Endothelial cell of umbilical vein (primary cell): ENCODE results near the gene RBP5. TPM values are rescaled to one million over a fixed set of nuclear protein-coding genes. Genes with fewer than 3 reads are reported as not detected.

Experiments used
- BruUV-seq: library from RNA; stranded (reverse); fragments of 400-500 nt; replicated peaks from 2 replicates; lab custom pipeline; 2021; lab: Mats Ljungman, UMichigan
- CTCF ChIA-PET: fragments of 300-600, 350-600 bp; sonication (Branson Sonifier 250); formaldehyde crosslinking; loops from one replicate; lab custom pipeline; 2021; ENCODE audit warnings: antibody characterized with exemption, inconsistent platforms; lab: Charles Lee
- POLR2A ChIA-PET: fragments of 300-600, 350-600 bp; sonication (Branson Sonifier 250); formaldehyde crosslinking; loops from one replicate; lab custom pipeline; 2021; ENCODE audit warnings: antibody characterized with exemption, inconsistent platforms; lab: Charles Lee
- DNase-seq: peaks from one replicate; pipeline ENCODE4 v3.0.0-alpha.2; 2011; ENCODE audit warnings: low read depth, low spot score
- FAIRE-seq: peaks from 2 replicates; lab custom pipeline; 2011; peaks lifted over from hg19 to GRCh38; lab: Jason Lieb, UNC
- H2AFZ ChIP-seq: 2 replicates; pipeline ENCODE4 v1.6.0; 2012; ENCODE audit warnings: low read depth, low read length, control low read depth, inconsistent platforms
- H3K27ac ChIP-seq: 2 replicates; pipeline ENCODE4 v1.5.1; 2011; ENCODE audit warnings: low read depth, mild to moderate bottlenecking, control low read depth, low read length, moderate library complexity; ENCODE audit not compliant: insufficient read depth
- H3K27me3 ChIP-seq, 2 experiments: 2 replicates each; pipeline versions ENCODE4 v1.6.0 to v1.6.1; 2011; ENCODE audit warnings: low read length in 2 of 2, mixed read lengths in 1 of 2; ENCODE audit not compliant: control insufficient read depth in 2 of 2, insufficient read depth in 2 of 2
- H3K36me3 ChIP-seq, 2 experiments: 2 replicates in 1 of 2; 3 replicates in 1 of 2; pipeline ENCODE4 v1.5.1; 2011; ENCODE audit warnings: low read length in 2 of 2, mild to moderate bottlenecking in 1 of 2, moderate library complexity in 1 of 2; ENCODE audit not compliant: control insufficient read depth in 2 of 2, insufficient read depth in 2 of 2; ENCODE audit errors: extremely low read depth in 1 of 2
- H3K4me1 ChIP-seq: 3 replicates; pipeline ENCODE4 v1.5.1; 2011; ENCODE audit warnings: mild to moderate bottlenecking, low read length; ENCODE audit not compliant: control insufficient read depth, insufficient read depth; ENCODE audit errors: extremely low read depth
- H3K4me2 ChIP-seq: 2 replicates; pipeline ENCODE4 v1.6.1; 2011; ENCODE audit warnings: low read length, control low read depth, mixed read lengths; ENCODE audit not compliant: insufficient read depth
- H3K4me3 ChIP-seq, 3 experiments: fragments of 200-600 bp in 1 of 3; sonication (generic), shearing (Covaris generic) in 1 of 3; replicated peaks in 1 of 3; 2 replicates each; pipeline ENCODE4 v1.5.1; 2011 to 2016; ENCODE audit warnings: control low read depth in 3 of 3, low read length in 3 of 3, mild to moderate bottlenecking in 2 of 3, inconsistent platforms in 1 of 3, low read depth in 1 of 3, moderate library complexity in 1 of 3; ENCODE audit not compliant: insufficient read depth in 1 of 3
- H3K79me2 ChIP-seq: 2 replicates; pipeline ENCODE4 v1.6.0; 2012; ENCODE audit warnings: low read length, inconsistent platforms; ENCODE audit not compliant: control insufficient read depth, insufficient read depth
- H3K9ac ChIP-seq: replicated peaks from 2 replicates; pipeline ENCODE3; 2011; ENCODE audit warnings: low read length, control low read depth; ENCODE audit not compliant: insufficient read depth; ENCODE audit errors: extremely low read depth
- H3K9me1 ChIP-seq: replicated peaks from 3 replicates; pipeline ENCODE4 v1.6.0; 2011; ENCODE audit warnings: mild to moderate bottlenecking, low read length; ENCODE audit not compliant: control insufficient read depth, insufficient read depth; ENCODE audit errors: extremely low read depth
- H3K9me3 ChIP-seq: replicated peaks from 2 replicates; pipeline ENCODE4 v1.5.1; 2012; ENCODE audit warnings: low read length, inconsistent platforms; ENCODE audit not compliant: control insufficient read depth, insufficient read depth
- H4K20me1 ChIP-seq: replicated peaks from 2 replicates; pipeline ENCODE3; 2011; ENCODE audit warnings: mild to moderate bottlenecking, low read length; ENCODE audit not compliant: control insufficient read depth, insufficient read depth; ENCODE audit errors: extremely low read depth
- EZH2 ChIP-seq: IDR thresholded peaks from 2 replicates; pipeline ENCODE4 v1.6.1; 2012; ENCODE audit warnings: borderline replicate concordance, low read depth, mild to moderate bottlenecking, moderate library complexity, low read length, inconsistent platforms; ENCODE audit not compliant: severe bottlenecking
- FOS ChIP-seq: IDR thresholded peaks from 2 replicates; pipeline ENCODE4 v1.6.1; 2011; ENCODE audit warnings: mild to moderate bottlenecking, low read length, moderate library complexity, borderline replicate concordance; ENCODE audit not compliant: insufficient read depth
- GATA2 ChIP-seq: IDR thresholded peaks from 2 replicates; pipeline ENCODE4 v1.7.0; 2011; ENCODE audit warnings: low read depth, mild to moderate bottlenecking, moderate library complexity, mixed read lengths, low read length; ENCODE audit not compliant: insufficient read length, insufficient read depth
- JUN ChIP-seq: IDR thresholded peaks from 2 replicates; pipeline ENCODE4 v1.6.1; 2011; ENCODE audit warnings: borderline replicate concordance, low read depth; ENCODE audit not compliant: insufficient read length, insufficient read depth
- MYC ChIP-seq: IDR thresholded peaks from one replicate; pipeline ENCODE4 v1.6.1; 2011; ENCODE audit warnings: mild to moderate bottlenecking, low read depth, low read length
- POLR2A ChIP-seq: IDR thresholded peaks from 2 replicates; pipeline ENCODE4 v1.6.1; 2012; ENCODE audit warnings: low read depth, mild to moderate bottlenecking, control low read depth, low read length
- POLR2AphosphoS5 ChIP-seq: IDR thresholded peaks from 2 replicates; pipeline ENCODE4 v1.6.1; 2012; ENCODE audit warnings: low read depth, mild to moderate bottlenecking, control low read depth, low read length, moderate library complexity; ENCODE audit not compliant: insufficient read depth
- dilution Hi-C: fragments of 300-500 bp; cut with MboI; formaldehyde crosslinking; loops from one replicate; pipeline ENCODE4 v1.15.0; 2019; ENCODE audit warnings: low sequenced_read_pairs; ENCODE audit not compliant: extremely low pct_ligation_motif_present
- intact Hi-C: fragments of 100-400 bp; cut with micrococcal nuclease; formaldehyde crosslinking; loops from one replicate; pipeline ENCODE4 v1.10.0; 2022
- polyA plus RNA-seq, 4 experiments: library from polyadenylated mRNA; depleted of rRNA in 3 of 4; stranded (reverse) in 3 of 4; unstranded in 1 of 4; fragments of >200 nt; gene quantifications; 2 replicates each; pipeline versions ENCODE4 v1.2.1 to v1.2.3, GENCODE V29; 2011 to 2012; ENCODE audit warnings: missing spikeins in 1 of 4
- total RNA-seq: library from RNA; stranded (reverse); gene quantifications from 2 replicates; pipeline ENCODE4 v1.2.3, GENCODE V29; 2021
- TF ChIP-seq, protein P1 (sequence below): IDR thresholded peaks from 2 replicates; pipeline ENCODE4 v1.6.1; 2011; ENCODE audit not compliant: insufficient read depth, insufficient read length
- TF ChIP-seq, protein P2 (sequence below), 2 donors: IDR thresholded peaks; 1 replicate in 1 of 2; 2 replicates in 1 of 2; pipeline ENCODE4 v1.5.1; 2011; ENCODE audit warnings: low read length in 2 of 2, mild to moderate bottlenecking in 2 of 2, moderate library complexity in 2 of 2, control low read depth in 1 of 2, inconsistent platforms in 1 of 2, low read depth in 1 of 2; ENCODE audit not compliant: insufficient read depth in 1 of 2; ENCODE audit errors: extremely low read depth in 1 of 2

Gene RBP5
- total and polyA plus RNA-seq, 2 donors (not counting 3 experiments of a cell fraction or from before 2014, with no cell fraction given), result 0.12 TPM; not detected in 1

DNA sequence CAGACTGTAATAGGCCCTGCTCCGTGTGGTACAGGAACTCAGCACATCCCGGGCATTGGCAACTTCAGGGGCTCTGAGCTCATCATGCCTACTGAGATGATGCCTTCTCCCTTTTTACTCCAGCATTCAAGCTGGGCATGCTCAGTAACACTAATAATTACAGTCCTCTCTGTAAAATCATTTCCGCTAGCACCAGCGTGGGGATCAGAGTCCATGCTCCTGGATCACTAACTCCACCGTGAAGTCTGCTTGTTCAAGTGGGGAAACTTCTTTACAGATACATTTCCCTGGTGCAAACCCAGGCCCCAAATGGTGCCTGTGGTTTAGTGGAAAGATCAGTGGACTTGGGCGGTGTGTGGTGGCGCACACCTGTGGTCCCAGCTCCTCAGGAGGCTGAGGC lies 18.2 kb upstream of the RBP5 start:
- TF ChIP-seq GATA2, result no peak
- no peak for TF ChIP-seq POLR2AphosphoS5
- no peak for TF ChIP-seq EZH2
- TF ChIP-seq, protein P1, sequence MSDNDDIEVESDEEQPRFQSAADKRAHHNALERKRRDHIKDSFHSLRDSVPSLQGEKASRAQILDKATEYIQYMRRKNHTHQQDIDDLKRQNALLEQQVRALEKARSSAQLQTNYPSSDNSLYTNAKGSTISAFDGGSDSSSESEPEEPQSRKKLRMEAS, result no peak
- no peak for TF ChIP-seq FOS
- TF ChIP-seq MYC, result no peak
- TF ChIP-seq JUN, result no peak
- TF ChIP-seq, protein P2, sequence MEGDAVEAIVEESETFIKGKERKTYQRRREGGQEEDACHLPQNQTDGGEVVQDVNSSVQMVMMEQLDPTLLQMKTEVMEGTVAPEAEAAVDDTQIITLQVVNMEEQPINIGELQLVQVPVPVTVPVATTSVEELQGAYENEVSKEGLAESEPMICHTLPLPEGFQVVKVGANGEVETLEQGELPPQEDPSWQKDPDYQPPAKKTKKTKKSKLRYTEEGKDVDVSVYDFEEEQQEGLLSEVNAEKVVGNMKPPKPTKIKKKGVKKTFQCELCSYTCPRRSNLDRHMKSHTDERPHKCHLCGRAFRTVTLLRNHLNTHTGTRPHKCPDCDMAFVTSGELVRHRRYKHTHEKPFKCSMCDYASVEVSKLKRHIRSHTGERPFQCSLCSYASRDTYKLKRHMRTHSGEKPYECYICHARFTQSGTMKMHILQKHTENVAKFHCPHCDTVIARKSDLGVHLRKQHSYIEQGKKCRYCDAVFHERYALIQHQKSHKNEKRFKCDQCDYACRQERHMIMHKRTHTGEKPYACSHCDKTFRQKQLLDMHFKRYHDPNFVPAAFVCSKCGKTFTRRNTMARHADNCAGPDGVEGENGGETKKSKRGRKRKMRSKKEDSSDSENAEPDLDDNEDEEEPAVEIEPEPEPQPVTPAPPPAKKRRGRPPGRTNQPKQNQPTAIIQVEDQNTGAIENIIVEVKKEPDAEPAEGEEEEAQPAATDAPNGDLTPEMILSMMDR (IDR thresholded peaks at IDR 0.05; ENCODE audit: extremely low read depth in 1 of 2, insufficient read depth in 1 of 2, low read depth in 1 of 2, low read length in 2 of 2), result no peak
- TF ChIP-seq POLR2A, result no peak
- H3K4me1 ChIP-seq, result peaks cover 14% of the 10 kb centered on the region
- H3K9me1 ChIP-seq, result no peaks in the 10 kb centered on the region
- H3K4me2 ChIP-seq, result no peak overlapping the region
- no peak for DNase-seq
- no peak overlapping the region for H2AFZ ChIP-seq
- BruUV-seq, result no TSS peak
- no peak overlapping the region for H3K27ac ChIP-seq
- H3K9ac ChIP-seq, result no peak overlapping the region
- ChIA-PET POLR2A (no interaction called here), CTCF (interaction anchor here (1.3 to 4.9 kb wide), 4 partner anchors 16 to 42 kb away, joined by 5 to 26 read pairs (median 13); partner anchors contain the start of genes C1RL and PEX5)
- no peak overlapping the region for H3K4me3 ChIP-seq
- FAIRE-seq, result no peak
- intact Hi-C loops (no loop called here), dilution Hi-C loops (no loop called here)
- H4K20me1 ChIP-seq, result no peaks in the 10 kb centered on the region
- peaks cover 0 to 11% of the 10 kb centered on the region in 2 experiments for H3K36me3 ChIP-seq
- H3K79me2 ChIP-seq, result no peaks in the 10 kb centered on the region
- no peaks in the 10 kb centered on the region for H3K27me3 ChIP-seq
- H3K9me3 ChIP-seq, result no peaks in the 10 kb centered on the region
